ENCODE data around the gene TRPV4.

TRPV4 gene

DNA sequence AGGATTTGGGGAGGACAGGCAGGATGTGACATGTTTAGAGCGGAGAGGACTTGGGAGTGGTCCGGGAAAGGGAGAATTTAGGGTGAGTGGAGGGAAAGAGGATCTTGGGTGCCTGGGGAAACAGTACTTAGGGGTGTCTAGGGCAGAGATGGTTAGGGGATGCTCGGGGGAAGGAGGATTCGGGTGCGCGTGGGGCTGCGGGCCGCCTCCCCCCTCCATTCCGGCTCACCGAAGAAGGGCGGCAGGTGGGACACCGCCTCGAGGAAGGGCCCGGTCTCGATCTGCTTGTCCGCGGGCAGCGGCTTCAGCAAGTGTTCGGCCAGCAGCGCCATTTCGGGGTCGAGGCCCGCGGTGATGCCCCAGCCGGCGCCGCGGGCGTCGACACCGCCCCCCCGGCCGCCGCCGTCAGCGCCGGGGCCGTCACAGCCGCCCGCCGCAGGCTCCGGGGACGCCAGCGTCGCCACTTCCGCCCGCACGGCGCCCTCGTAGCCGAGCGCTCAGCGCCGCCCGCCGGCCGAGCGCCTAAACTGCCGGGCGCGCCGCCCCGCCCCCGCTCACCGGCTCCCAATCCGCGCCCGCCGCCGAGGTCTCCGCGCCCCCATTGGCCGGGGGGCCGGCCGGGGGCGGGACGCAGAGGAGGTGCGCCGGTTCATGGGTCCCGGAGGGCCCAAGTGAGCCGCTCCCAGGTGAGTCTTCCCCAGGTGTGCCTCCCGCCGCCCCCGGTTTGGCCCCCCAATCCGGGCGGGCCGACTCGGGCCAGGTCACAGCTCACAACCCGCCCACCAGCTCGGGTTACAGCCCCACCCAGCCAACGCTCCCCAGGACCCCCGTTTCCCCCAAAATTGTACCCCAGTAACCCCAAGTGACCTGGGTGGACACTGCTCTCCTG lies 47.1 kb upstream of the TRPV4 start, which contains the start of gene GLTP:
Gene GLTP (minus strand): TSS at position 499 of the 889 bp plus-strand sequence. CDS start 167 bp downstream, at position 332.
- ATAC-seq (ENCODE audit: insufficient read depth, low read depth) (peak; percentile 95), DNase-seq (peak; percentile 88)
- peaks cover 31% of the 10 kb centered on the region for H3K4me1 ChIP-seq (ENCODE audit: insufficient read depth, low read length)
- H3K27me3 ChIP-seq (ENCODE audit: insufficient read depth, low read length, poor library complexity) = no peaks in the 10 kb centered on the region
- peaks cover 9% of the 10 kb centered on the region; the same call in 1 of the 2 replicates for H4K20me1 ChIP-seq (ENCODE audit: insufficient read depth, low read length)
- peak within 1 kb of the TSS; percentile 99 for H3K4me2 ChIP-seq (ENCODE audit: insufficient read depth, low read length)
- peak within 1 kb of the TSS; percentile 63 for H3K9ac ChIP-seq (ENCODE audit: low read depth, low read length)
- H2AFZ ChIP-seq (ENCODE audit: low read depth, low read length) = peak within 1 kb of the TSS; percentile 98
- peaks cover 30% of the 10 kb centered on the region for H3K79me2 ChIP-seq (ENCODE audit: insufficient read depth, low read length)
- no peaks in the 10 kb centered on the region for H3K36me3 ChIP-seq (ENCODE audit: insufficient read depth, low read length)
- TF ChIP-seq, protein P1, sequence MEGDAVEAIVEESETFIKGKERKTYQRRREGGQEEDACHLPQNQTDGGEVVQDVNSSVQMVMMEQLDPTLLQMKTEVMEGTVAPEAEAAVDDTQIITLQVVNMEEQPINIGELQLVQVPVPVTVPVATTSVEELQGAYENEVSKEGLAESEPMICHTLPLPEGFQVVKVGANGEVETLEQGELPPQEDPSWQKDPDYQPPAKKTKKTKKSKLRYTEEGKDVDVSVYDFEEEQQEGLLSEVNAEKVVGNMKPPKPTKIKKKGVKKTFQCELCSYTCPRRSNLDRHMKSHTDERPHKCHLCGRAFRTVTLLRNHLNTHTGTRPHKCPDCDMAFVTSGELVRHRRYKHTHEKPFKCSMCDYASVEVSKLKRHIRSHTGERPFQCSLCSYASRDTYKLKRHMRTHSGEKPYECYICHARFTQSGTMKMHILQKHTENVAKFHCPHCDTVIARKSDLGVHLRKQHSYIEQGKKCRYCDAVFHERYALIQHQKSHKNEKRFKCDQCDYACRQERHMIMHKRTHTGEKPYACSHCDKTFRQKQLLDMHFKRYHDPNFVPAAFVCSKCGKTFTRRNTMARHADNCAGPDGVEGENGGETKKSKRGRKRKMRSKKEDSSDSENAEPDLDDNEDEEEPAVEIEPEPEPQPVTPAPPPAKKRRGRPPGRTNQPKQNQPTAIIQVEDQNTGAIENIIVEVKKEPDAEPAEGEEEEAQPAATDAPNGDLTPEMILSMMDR (IDR thresholded peaks at IDR 0.05; ENCODE audit: borderline replicate concordance, extremely low read depth, low read length, poor library complexity, severe bottlenecking) = peak; percentile 78
- TF ChIP-seq EZH2 (IDR thresholded peaks at IDR 0.05; ENCODE audit: borderline replicate concordance, low read depth, low read length, severe bottlenecking) = no peak
- no peaks in the 10 kb centered on the region for H3K9me3 ChIP-seq (ENCODE audit: insufficient read depth, low read length, severe bottlenecking)
- peak within 1 kb of the TSS; percentile 60 for H3K27ac ChIP-seq (ENCODE audit: low read length)
- peak within 1 kb of the TSS; percentile 51 to 84 for H3K4me3 ChIP-seq (ENCODE audit: low read depth in 1 of 2, low read length in 2 of 2)

DNA sequence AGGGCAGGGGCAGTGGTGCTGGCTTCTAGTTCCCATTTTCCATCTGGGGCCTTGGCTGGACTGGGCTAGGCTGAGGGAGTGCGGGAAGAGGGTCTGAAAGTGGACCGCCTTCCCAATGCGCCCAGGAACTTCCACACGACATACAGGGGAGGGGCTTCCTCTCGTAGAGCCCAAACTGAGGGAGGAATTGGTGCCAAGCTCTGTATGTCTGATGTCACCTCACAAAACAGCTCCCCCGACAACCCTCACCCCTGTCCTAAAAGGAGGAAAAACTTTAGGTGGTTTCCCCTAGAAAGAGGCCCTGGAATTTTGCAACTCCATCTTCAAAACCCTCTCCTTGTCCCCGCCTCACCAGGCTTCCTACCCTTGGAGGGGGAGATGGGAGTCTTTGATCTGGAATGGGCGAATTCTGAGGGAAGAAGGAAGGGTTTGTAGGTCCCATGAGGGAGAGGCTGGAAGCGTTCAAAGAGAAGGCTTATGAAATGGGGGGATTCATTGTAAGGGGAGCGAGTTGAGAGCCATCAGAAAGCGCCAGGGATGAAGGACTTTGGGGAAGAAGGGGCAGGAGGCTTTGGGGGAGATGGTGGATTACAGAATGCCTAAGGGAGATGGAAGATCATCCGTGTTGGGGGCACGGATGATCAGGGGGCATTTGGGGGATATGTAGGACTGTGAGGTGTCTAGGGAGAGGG lies 46.3 kb upstream of the TRPV4 start:
- no peak for TF ChIP-seq EZH2 (IDR thresholded peaks at IDR 0.05; ENCODE audit: borderline replicate concordance, low read depth, low read length, severe bottlenecking)
- TF ChIP-seq, protein P1 (IDR thresholded peaks at IDR 0.05; ENCODE audit: borderline replicate concordance, extremely low read depth, low read length, poor library complexity, severe bottlenecking) = no peak
- no peak for DNase-seq
- no peaks in the 10 kb centered on the region for H3K27me3 ChIP-seq (ENCODE audit: insufficient read depth, low read length, poor library complexity)

DNA sequence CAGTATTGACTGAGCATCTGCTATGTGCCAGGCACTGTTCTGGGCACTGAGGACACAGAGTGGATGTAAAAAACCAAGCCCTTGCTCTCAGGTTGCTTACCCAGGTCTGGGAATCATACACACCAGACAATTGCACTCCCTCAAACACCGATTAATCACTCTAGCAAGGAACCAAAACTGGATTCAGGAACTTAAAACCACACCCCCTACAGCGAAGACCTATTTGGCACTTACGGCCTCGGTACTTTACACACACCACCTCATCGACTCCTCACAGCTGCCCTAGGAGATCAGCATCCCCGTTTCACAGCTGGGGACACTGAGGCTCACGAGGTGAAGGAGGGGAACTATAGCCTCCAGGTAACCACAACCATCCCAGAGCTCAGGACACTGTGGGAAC lies 45.6 kb upstream of the TRPV4 start:
- TF ChIP-seq, protein P1 (IDR thresholded peaks at IDR 0.05; ENCODE audit: borderline replicate concordance, extremely low read depth, low read length, poor library complexity, severe bottlenecking) = no peak
- no peak for TF ChIP-seq EZH2 (IDR thresholded peaks at IDR 0.05; ENCODE audit: borderline replicate concordance, low read depth, low read length, severe bottlenecking)
- H2AFZ ChIP-seq (ENCODE audit: low read depth, low read length) = peak overlapping the region; percentile 92; the same call in 1 of the 2 replicates

More for the DNA sequence above, 46.3 kb upstream of the TRPV4 start:
- Histone ChIP-seq H2AFZ (ENCODE audit: low read depth, low read length) (peak overlapping the region; percentile 92), H3K4me3 (ENCODE audit: low read depth in 1 of 2, low read length in 2 of 2) (peak overlapping the region; percentile 51 to 84), H3K9me3 (ENCODE audit: insufficient read depth, low read length, severe bottlenecking) (no peaks in the 10 kb centered on the region), H3K79me2 (ENCODE audit: insufficient read depth, low read length) (peaks cover 34% of the 10 kb centered on the region), H3K4me1 (ENCODE audit: insufficient read depth, low read length) (peaks cover 31% of the 10 kb centered on the region), H3K9ac (ENCODE audit: low read depth, low read length) (peak overlapping the region; percentile 63), H3K4me2 (ENCODE audit: insufficient read depth, low read length) (peak overlapping the region; percentile 99), H3K36me3 (ENCODE audit: insufficient read depth, low read length) (no peaks in the 10 kb centered on the region), H4K20me1 (ENCODE audit: insufficient read depth, low read length) (peaks cover 12% of the 10 kb centered on the region; the same call in 1 of the 2 replicates), H3K27ac (ENCODE audit: low read length) (peak overlapping the region; percentile 60)
- ATAC-seq (ENCODE audit: insufficient read depth, low read depth) = no peak

More for the DNA sequence above, 45.6 kb upstream of the TRPV4 start:
- peaks cover 37% of the 10 kb centered on the region for H3K79me2 ChIP-seq (ENCODE audit: insufficient read depth, low read length)
- H3K9me3 ChIP-seq (ENCODE audit: insufficient read depth, low read length, severe bottlenecking) = no peaks in the 10 kb centered on the region
- peaks cover 31% of the 10 kb centered on the region for H3K4me1 ChIP-seq (ENCODE audit: insufficient read depth, low read length)
- H3K4me2 ChIP-seq (ENCODE audit: insufficient read depth, low read length) = peak overlapping the region; percentile 99
- H3K4me3 ChIP-seq (ENCODE audit: low read depth in 1 of 2, low read length in 2 of 2) = peak overlapping the region in 1 of 2 experiments; percentile 84; a peak in 2 of 4 replicates
- H4K20me1 ChIP-seq (ENCODE audit: insufficient read depth, low read length) = peaks cover 16% of the 10 kb centered on the region; the same call in 1 of the 2 replicates
- DNase-seq (no peak), ATAC-seq (ENCODE audit: insufficient read depth, low read depth) (no peak)
- H3K9ac ChIP-seq (ENCODE audit: low read depth, low read length) = peak overlapping the region; percentile 63
- no peaks in the 10 kb centered on the region for H3K27me3 ChIP-seq (ENCODE audit: insufficient read depth, low read length, poor library complexity)
- no peak overlapping the region; the same call in 1 of the 2 replicates for H3K27ac ChIP-seq (ENCODE audit: low read length)
- no peaks in the 10 kb centered on the region for H3K36me3 ChIP-seq (ENCODE audit: insufficient read depth, low read length)

Measured in DND-41 (cell line).